Fibroblast of villous mesenchyme (primary cell): ENCODE measurements around the gene UBE2K. TPM values are rescaled to one million over a fixed set of nuclear protein-coding genes. Genes with fewer than 3 reads are reported as not detected.
"Not testable (repeated sequence)": the region's sequence is repeated elsewhere in the genome, so short reads cannot be mapped to it uniquely, and the experiment has no call there.

Source experiments
- DNase-seq: peaks from one replicate; pipeline ENCODE4 v3.0.0-alpha.2; 2010; ENCODE audit warnings: low read depth
- H3K4me3 ChIP-seq: 2 replicates; pipeline ENCODE4 v1.5.1; 2011; ENCODE audit warnings: low read depth, mild to moderate bottlenecking, low read length
- total RNA-seq: library from RNA; depleted of rRNA; stranded (reverse); fragments of >200 nt; gene quantifications from 2 replicates; pipeline ENCODE4 v1.2.3, GENCODE V29; 2012
- TF ChIP-seq, protein P1 (sequence below): IDR thresholded peaks from 2 replicates; pipeline ENCODE4 v1.5.1; 2012; ENCODE audit warnings: low read depth, mild to moderate bottlenecking, low read length; ENCODE audit not compliant: insufficient read depth

Gene UBE2K
- total RNA-seq, 1 donor: 19.0 TPM

DNA sequence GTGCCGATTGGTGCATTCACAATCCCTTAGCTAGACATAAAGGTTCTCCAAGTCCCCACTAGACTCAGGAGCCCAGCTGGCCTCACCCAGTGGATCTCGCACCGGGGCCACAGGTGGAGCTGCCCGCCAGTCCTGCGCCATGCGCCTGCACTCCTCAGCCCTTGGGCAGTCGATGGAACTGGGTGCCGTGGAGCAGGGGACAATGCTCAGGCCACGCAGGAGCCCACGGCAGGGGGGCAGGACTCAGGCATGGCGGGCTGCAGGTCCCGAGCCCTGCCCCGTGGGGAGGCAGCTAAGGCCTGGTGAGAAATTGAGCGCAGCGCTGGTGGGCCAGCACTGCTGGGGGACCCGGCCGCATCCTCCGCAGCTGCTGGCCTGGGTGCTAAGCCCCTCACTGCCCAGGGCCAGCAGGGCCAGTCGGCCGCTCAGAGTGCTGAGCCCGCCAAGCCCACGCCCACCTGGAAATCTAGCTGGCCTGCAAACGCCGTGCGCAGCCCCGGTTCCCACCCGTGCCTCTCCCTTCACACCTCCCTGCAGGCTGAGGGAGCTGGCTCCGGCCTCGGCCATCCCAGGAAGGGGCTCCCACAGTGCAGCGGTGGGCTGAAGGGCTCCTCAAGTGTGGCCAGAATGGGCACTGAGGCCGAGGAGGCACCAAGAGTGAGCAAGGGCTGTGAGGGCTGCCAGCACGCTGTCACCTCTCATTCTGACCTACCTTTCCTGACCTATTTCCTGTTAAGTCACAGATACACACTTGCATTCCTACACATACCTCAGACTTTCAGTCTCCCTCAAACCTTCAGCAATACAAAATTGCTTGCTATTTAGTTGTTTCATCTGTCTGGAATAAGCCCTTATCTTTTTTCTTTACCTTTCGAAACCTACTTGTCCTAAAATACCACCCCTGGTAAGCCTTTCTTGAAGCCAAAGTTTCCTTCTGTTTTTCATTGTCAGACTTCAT, 20.7 kb downstream of the UBE2K start:
- H3K4me3 ChIP-seq: no peak overlapping the region
- no peak for DNase-seq
- TF ChIP-seq, protein P1, sequence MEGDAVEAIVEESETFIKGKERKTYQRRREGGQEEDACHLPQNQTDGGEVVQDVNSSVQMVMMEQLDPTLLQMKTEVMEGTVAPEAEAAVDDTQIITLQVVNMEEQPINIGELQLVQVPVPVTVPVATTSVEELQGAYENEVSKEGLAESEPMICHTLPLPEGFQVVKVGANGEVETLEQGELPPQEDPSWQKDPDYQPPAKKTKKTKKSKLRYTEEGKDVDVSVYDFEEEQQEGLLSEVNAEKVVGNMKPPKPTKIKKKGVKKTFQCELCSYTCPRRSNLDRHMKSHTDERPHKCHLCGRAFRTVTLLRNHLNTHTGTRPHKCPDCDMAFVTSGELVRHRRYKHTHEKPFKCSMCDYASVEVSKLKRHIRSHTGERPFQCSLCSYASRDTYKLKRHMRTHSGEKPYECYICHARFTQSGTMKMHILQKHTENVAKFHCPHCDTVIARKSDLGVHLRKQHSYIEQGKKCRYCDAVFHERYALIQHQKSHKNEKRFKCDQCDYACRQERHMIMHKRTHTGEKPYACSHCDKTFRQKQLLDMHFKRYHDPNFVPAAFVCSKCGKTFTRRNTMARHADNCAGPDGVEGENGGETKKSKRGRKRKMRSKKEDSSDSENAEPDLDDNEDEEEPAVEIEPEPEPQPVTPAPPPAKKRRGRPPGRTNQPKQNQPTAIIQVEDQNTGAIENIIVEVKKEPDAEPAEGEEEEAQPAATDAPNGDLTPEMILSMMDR: no peak

DNA sequence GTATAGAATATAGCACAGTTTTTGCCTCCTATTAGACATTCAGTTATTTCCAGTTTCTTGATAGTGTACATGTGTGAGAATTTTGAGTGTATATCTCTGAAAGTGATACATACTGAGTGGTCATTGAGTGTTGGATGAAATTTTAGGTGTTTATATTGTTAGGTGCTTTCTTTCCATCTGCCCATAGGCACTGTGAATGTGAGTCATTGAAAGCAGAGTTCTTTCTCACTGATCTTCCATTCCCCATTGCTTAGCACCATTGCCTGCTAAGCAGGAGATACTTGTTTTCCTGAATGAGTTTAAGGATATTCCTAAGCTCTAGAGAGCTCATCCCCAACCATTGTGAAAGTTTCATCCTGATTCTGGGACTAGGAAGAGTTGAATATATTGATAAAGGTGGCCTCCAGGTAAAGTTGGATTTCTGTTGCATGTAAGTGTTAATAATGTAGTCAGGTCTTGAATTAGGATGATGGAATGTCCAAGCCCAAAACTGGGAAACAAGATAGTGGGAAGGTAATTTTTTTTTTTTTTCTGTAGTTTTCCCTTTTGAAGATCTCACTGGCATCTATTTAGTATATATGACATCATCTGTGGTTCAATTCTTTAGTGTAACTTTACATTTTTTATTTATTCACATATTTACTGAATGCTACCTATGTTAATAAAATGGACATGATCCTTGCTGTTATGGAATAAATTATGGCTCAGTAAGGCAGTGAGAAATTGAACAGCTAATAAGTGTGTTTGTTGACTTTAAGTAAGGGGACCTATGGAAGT, 22.1 kb downstream of the UBE2K start:
- DNase-seq: no peak
- TF ChIP-seq, protein P1: no peak
- no peak overlapping the region for H3K4me3 ChIP-seq

DNA sequence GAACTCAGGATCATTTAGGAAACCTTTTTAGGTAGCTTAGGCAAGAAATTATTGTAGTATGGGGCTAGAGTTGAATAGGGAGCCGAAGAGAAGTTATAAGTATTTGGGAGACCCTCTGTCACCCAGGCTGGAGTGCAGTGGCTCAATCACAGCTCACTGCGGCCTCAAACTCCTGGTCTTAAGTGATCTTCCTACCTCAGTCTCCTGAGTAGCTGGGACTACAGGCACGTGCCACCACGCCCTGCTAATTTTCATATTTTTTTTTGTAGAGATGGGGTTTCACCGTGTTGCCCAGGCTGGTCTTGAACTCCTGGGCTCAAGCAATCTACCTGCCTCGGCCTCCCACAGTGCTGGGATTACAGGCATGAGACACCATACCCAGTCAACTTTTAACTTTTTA, 23.3 kb downstream of the UBE2K start:
- DNase-seq, H3K4me3 ChIP-seq: not testable (repeated sequence)

DNA sequence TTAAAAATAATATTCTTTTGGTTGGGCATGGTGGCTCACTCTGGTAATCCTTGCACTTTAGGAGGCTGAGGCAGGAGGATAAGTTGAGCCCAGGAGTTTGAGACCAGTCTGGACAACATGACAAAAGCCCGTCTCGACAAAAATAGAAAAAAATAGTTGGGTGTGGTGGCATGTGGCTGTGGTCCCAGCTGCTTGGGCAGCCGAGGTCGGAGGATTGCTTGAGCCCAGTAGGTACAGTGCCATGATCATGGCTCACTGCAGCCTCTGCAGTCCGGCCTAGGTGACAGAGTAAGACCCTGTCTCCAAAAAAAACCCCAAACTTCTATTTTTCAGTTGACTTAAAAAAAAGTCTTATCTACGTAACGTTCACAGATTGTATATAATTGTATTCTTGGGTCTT, 23.9 kb downstream of the UBE2K start:
- no peak overlapping the region for H3K4me3 ChIP-seq
- TF ChIP-seq, protein P1: no peak
- no peak for DNase-seq

DNA sequence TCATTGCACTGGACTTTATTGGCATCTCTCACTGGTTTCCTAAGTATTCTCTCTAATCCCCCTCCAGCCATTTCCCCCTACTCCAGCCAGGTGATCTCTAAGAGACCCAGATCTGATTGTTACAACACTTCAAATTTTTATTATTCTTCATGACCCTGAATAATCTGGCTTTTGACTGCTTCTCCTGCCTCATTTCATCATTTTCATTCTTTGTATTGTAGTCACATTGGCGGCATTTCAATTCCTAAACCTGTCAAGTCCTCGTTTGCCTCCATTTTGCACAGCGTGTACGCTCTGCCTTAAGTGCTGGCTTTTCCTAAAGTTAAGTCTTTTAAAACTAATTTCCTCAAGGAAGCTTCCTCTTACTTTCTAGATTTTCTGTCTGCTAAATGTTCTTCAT, 31.6 kb downstream of the UBE2K start:
- TF ChIP-seq, protein P1: no peak
- H3K4me3 ChIP-seq: no peak overlapping the region
- peak; percentile 49 for DNase-seq

DNA sequence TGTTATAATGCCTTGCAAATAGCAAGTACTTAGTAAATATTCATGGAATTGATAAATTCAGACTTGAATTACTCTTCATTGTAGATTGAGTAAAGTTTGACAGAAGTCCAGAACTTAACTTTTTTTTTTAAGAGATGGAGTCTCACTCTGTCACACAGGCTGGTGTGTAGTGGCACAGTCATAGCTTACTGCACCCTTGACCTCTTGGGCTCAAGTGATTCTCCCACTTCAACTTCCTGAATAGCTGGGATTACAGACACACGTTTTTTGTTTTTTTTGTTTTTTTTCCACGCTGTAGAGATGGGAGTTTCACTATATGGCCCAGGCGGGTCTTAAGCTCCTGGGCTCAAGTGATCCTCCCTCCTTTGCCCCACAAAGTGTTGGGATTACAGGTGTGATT, 32.1 kb downstream of the UBE2K start:
- peak; percentile 13 for DNase-seq
- TF ChIP-seq, protein P1: no peak
- no peak overlapping the region for H3K4me3 ChIP-seq

DNA sequence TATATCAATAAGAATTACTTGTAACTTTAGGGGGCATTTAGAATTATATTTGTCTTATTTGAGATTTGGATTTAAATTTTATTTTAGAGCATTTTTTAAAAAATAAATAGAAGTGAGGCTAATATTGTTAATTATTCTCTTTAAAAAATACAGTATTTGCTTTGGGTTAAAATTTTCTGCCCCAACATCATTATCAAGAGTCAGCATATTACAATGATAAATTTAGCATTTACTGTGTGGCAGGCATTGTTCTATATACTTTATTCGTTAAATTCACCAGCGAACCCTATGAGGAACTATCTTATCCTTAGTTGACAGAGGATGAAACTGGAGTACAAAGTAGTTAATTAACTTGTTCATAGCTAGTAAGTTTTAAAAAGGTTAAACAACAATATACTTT, 34.0 kb downstream of the UBE2K start:
- DNase-seq: no peak
- H3K4me3 ChIP-seq: no peak overlapping the region
- TF ChIP-seq, protein P1: no peak
